Neuron (in vitro differentiated cells): ENCODE measurements around the gene PLEKHG5.

ENCODE experiments used
- H2AFZ ChIP-seq: one replicate; pipeline ENCODE4 v1.6.1; 2013; ENCODE audit warnings: low read depth, mild to moderate bottlenecking, inconsistent platforms, low read length, moderate library complexity
- H3K27me3 ChIP-seq: one replicate; pipeline ENCODE4 v1.6.1; 2013; ENCODE audit warnings: low read length; ENCODE audit not compliant: insufficient read depth
- H3K36me3 ChIP-seq: one replicate; pipeline ENCODE4 v1.6.1; 2013; ENCODE audit warnings: low read length; ENCODE audit not compliant: insufficient read depth
- H3K4me1 ChIP-seq: one replicate; pipeline ENCODE4 v1.6.1; 2013; ENCODE audit warnings: low read length; ENCODE audit not compliant: insufficient read depth
- H3K4me3 ChIP-seq: 2 replicates; pipeline ENCODE4 v1.5.1; 2013; ENCODE audit warnings: mild to moderate bottlenecking, low read length, moderate library complexity
- H3K9me3 ChIP-seq: one replicate; pipeline ENCODE4 v1.6.1; 2013; ENCODE audit warnings: low read length

The PLEKHG5 gene

GRCh38 chr1:6489383-6489765, 2.1 kb downstream of the PLEKHG5 start:
- peaks cover 22% of the 10 kb centered on the region for H3K4me1 ChIP-seq
- H2AFZ ChIP-seq: no peak overlapping the region
- H3K27me3 ChIP-seq: no peaks in the 10 kb centered on the region
- H3K4me3 ChIP-seq: no peak overlapping the region
- no peaks in the 10 kb centered on the region for H3K9me3 ChIP-seq
- no peaks in the 10 kb centered on the region for H3K36me3 ChIP-seq

GRCh38 chr1:6488602-6489382, 2.7 kb downstream of the PLEKHG5 start:
- H3K4me1 ChIP-seq: peaks cover 27% of the 10 kb centered on the region
- no peak overlapping the region for H3K4me3 ChIP-seq
- H3K36me3 ChIP-seq: no peaks in the 10 kb centered on the region
- no peaks in the 10 kb centered on the region for H3K9me3 ChIP-seq
- H3K27me3 ChIP-seq: no peaks in the 10 kb centered on the region
- H2AFZ ChIP-seq: no peak overlapping the region

DNA sequence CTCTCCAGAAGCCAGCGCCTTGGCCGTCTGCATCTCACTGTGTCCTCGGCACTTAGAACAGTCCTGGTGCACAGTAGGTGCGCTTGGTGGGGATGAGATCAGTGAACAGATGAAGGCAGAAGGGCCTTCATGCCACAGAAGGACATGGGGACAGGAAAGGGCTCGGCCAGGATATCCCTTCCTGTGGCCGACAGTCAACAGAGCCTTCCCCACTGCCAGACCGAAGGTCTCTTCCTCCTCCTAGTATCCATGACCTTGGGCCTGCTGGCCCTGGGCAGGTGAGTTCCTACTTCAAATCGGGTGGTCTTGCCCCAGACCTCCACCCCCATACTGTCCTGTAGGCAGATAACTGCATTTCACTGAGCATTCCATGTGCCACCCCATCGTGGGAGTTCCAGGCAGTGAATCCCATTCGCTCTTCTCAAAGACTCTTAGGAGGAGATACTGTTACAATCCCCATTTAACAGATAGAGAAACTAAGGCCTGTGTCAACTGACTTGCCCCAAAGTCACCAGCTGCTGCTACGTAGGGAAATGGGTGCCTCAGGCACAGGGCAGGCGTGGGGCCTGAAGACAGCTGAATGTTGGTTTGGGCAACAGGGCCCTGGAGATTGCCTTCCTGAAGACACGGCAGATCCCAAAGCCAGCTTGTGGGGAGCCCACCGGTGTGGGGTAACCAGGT, 3.5 kb downstream of the PLEKHG5 start:
- Histone ChIP-seq H2AFZ (no peak overlapping the region), H3K36me3 (no peaks in the 10 kb centered on the region)

DNA sequence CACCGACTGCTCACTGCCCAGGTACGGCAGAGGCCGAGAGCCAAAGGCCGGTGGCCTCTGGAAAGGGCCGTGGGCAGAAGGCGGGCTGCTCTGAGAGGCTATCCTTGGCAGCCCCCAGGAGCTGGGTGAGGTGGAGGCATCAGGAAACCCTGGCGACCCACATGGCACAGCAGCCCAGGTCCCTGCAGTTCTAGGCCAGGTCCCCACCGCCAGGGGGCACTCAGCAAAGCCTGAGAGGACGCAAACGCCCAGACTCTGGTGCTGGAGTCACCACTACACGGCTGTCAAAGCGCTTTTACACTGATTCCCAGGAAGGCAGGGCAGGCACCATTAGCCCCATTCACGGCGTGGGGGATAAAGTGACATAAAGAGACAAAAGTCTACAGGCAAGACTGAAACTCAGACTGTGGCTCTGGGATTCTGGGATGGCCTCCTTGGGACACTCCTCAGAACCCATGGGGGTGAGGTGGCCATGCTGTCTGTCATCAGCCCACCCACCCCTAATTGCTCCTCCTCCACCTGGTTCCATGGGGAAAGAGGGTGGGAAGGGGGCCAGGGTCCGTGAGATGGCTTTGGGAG, 4.9 kb downstream of the PLEKHG5 start:
- Histone ChIP-seq H3K27me3 (no peaks in the 10 kb centered on the region), H3K9me3 (no peaks in the 10 kb centered on the region), H3K4me3 (no peak overlapping the region), H3K36me3 (no peaks in the 10 kb centered on the region), H3K4me1 (peaks cover 24% of the 10 kb centered on the region), H2AFZ (no peak overlapping the region)

More for the DNA sequence above, 3.5 kb downstream of the PLEKHG5 start:
- no peaks in the 10 kb centered on the region for H3K9me3 ChIP-seq
- no peaks in the 10 kb centered on the region for H3K27me3 ChIP-seq
- H3K4me1 ChIP-seq: peaks cover 27% of the 10 kb centered on the region
- H3K4me3 ChIP-seq: no peak overlapping the region

- peak overlapping the region; percentile 26 for H2AFZ ChIP-seq
- H3K9me3 ChIP-seq: no peaks in the 10 kb centered on the region
- no peaks in the 10 kb centered on the region for H3K36me3 ChIP-seq
- H3K4me1 ChIP-seq: peaks cover 18% of the 10 kb centered on the region
- peak overlapping the region; percentile 60 for H3K4me3 ChIP-seq
- H3K27me3 ChIP-seq: no peaks in the 10 kb centered on the region
Observed at GRCh38 chr1:6485168-6486101, 6.0 kb downstream of the PLEKHG5 start.

DNA sequence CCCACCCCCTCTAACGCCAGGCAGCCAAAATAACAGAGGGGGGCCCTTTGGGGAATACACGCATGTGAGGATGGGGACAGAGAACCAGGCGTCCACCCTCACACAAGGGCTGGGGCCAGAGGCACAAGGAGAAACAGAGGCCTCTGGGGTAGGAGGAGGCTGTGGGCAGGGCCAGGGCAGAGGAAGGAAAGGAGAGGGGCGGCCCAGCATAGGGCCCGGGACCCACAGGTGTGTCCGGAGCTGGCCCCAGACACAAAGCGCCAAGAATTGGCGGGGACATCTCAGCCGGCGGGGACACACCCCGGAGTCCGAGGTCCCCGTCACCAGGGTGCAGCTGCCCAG, 6.7 kb downstream of the PLEKHG5 start:
- no peaks in the 10 kb centered on the region for H3K36me3 ChIP-seq
- H3K27me3 ChIP-seq: no peaks in the 10 kb centered on the region
- H3K4me3 ChIP-seq: peak overlapping the region; percentile 60
- H2AFZ ChIP-seq: peak overlapping the region; percentile 26
- peaks cover 14% of the 10 kb centered on the region for H3K4me1 ChIP-seq
- H3K9me3 ChIP-seq: no peaks in the 10 kb centered on the region

GRCh38 chr1:6483761-6484117, 7.7 kb downstream of the PLEKHG5 start:
- Histone ChIP-seq H3K4me1 (peaks cover 14% of the 10 kb centered on the region), H3K36me3 (no peaks in the 10 kb centered on the region), H3K27me3 (no peaks in the 10 kb centered on the region), H2AFZ (no peak overlapping the region), H3K4me3 (no peak overlapping the region), H3K9me3 (no peaks in the 10 kb centered on the region)

DNA sequence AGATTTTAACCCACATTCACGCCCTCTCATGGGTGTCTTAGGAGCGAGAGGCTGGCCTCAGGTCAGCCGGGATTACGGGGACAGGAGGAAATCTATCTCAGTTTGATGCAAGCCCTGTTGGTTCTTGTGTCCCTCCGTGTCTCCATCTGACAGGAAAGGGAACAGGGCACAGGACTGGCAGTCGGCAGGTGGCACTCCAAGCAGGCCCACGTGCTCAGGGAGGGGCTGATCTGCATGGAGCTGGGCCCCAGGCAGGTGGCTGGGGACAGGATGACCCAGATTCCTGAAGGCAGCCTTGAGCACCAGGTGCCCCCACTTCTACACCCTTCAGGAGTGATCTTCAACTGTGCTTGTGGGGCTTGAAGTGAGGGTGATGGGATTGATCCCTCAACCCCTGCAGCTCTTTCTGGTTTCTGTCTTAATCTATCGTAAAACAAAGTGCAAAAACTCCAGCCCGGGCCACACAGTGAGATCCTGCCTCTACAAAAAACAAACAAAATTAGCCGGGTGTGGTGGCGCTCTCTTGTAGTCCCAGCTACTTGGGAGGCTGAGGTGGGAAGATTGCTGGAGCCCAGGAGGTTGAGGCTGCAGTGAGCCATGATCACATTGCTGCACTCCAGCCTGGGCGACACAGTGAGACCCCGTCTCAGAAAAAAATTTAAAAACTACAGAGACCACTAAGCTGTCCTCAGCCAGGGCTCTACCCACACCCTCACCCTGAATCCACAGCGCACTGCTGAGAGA, 8.3 kb downstream of the PLEKHG5 start:
- Histone ChIP-seq H3K4me3 (no peak overlapping the region), H3K9me3 (no peaks in the 10 kb centered on the region), H2AFZ (no peak overlapping the region), H3K4me1 (peaks cover 14% of the 10 kb centered on the region), H3K27me3 (no peaks in the 10 kb centered on the region), H3K36me3 (no peaks in the 10 kb centered on the region)

GRCh38 chr1:6481820-6482219, 9.6 kb downstream of the PLEKHG5 start:
- H3K36me3 ChIP-seq: no peaks in the 10 kb centered on the region
- H3K4me3 ChIP-seq: no peak overlapping the region
- no peaks in the 10 kb centered on the region for H3K9me3 ChIP-seq
- no peak overlapping the region for H2AFZ ChIP-seq
- H3K4me1 ChIP-seq: peaks cover 23% of the 10 kb centered on the region
- H3K27me3 ChIP-seq: no peaks in the 10 kb centered on the region

- no peaks in the 10 kb centered on the region for H3K27me3 ChIP-seq
- H3K4me3 ChIP-seq: no peak overlapping the region
- no peak overlapping the region for H2AFZ ChIP-seq
- H3K4me1 ChIP-seq: peaks cover 12% of the 10 kb centered on the region
- no peaks in the 10 kb centered on the region for H3K9me3 ChIP-seq
- H3K36me3 ChIP-seq: peaks cover 14% of the 10 kb centered on the region
Observed at GRCh38 chr1:6477039-6477820, 14.2 kb downstream of the PLEKHG5 start.

GRCh38 chr1:6476483-6476882, 15.0 kb downstream of the PLEKHG5 start:
- Histone ChIP-seq H3K36me3 (peaks cover 21% of the 10 kb centered on the region), H3K9me3 (no peaks in the 10 kb centered on the region), H3K4me1 (peaks cover 12% of the 10 kb centered on the region), H3K27me3 (no peaks in the 10 kb centered on the region), H2AFZ (no peak overlapping the region), H3K4me3 (no peak overlapping the region)
